Stimulated activated CD4-positive, alpha-beta T cell treated with anti-CD3 and anti-CD28 coated beads, Interleukin-4, amount 100 ng/mL, for 1 hour (primary cell): ENCODE data around the gene CALU.

Experiments used
- DNase-seq: peaks from one replicate; pipeline ENCODE4 v3.0.0-alpha.2; 2020

CALU gene

GRCh38 chr7:128725531-128725930 is 13.6 kb upstream of the CALU start:
- no peak for DNase-seq

DNA sequence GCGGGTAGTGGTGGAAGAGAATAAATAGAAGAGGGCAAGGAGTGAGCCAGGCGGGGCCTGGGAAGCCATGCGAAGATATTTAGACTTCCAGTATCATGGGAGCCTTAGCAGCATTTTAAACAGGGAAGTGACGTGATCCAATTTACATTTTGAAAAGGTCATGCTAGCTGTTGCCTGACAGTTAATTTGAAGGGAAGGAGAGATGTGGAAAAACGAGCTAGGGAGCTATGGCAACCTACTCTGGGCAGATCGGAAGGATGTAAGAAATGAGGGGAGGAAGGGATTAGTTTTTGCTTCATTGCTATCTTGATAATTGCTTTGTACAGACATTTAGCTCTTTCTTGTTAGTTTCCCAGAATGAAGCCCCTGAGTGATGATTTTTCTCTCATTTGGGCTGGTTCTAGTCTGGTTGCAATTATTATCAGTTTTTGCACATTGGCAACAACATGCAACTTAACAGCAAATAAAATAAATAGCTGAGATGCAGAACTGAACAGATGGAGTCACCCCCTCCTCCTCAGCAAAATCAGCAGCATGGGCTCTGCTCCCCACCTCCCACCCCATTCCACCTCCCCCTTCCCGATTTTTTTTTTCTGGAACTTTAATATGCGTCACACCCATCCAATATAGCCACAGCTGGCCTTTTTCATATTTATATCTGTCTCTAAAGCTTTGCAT is 13.0 kb upstream of the CALU start:
- DNase-seq, result no peak

- DNase-seq, result no peak
Observed at GRCh38 chr7:128726737-128727072, 12.5 kb upstream of the CALU start.

DNA sequence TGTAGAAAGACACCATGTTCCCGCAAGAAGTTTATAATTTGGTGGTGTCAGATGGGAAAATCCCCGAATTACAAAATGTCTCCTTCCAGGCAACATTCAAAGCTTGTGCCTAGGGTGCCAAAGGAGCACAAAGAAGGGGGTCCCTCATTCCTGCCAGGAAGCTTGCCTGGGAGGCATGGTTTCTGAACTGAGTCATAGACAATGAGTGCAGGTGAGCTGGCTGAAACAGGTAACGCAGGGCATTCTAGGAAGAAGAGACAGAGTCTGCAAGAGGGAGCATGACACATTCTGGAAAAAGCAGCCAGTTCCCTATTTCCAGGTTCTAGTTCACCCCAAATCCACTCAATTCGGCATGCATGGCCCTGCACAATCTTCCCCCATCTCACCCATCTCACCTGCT is 11.9 kb upstream of the CALU start:
- DNase-seq, result no peak

GRCh38 chr7:128728598-128728997 is 10.6 kb upstream of the CALU start:
- no peak for DNase-seq

- no peak for DNase-seq
Observed at GRCh38 chr7:128729494-128729893, 9.7 kb upstream of the CALU start.

DNA sequence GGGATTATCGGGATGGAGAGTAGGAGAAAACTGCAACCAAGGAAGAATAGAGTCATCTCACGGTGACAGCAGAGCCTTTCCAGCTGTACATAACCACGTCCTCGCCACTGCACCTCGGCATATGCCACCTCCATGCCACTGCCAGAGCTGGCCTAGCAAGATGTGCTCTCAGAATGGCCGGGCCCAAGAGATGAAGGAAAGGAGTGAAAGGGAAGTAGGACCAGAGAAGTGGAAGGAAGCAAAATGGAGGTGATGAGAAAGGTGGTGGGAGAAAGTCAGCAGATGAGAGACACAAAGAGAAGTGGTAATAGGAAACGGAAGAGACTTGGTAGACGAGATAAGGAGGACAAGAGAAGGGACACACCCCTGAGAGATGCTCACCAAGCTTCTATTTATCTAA is 8.0 kb upstream of the CALU start:
- no peak for DNase-seq

- no peak for DNase-seq
Observed at GRCh38 chr7:128732521-128733277, 6.5 kb upstream of the CALU start.

DNA sequence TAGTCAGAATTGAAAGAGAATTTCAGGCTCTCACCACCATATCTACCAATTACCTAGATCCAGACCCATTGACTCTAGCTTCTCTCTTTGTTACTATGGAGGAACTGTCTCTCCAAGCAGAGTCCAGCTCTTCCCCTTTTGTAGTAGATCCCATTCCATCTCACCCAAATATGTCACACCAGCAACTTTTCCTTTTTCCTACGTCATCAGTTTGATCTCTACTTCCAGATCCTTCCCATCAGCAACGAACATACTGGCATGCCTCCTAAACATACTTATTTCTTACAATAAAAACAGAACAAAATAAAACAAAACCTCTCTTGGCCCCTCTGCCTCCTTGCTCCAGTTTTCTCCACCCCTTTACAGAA is 5.9 kb upstream of the CALU start:
- DNase-seq, result no peak

GRCh38 chr7:128734890-128735289 is 4.3 kb upstream of the CALU start:
- no peak for DNase-seq

GRCh38 chr7:128735436-128735835 is 3.7 kb upstream of the CALU start:
- no peak for DNase-seq

GRCh38 chr7:128737441-128737840 is 1.7 kb upstream of the CALU start:
- no peak for DNase-seq

DNA sequence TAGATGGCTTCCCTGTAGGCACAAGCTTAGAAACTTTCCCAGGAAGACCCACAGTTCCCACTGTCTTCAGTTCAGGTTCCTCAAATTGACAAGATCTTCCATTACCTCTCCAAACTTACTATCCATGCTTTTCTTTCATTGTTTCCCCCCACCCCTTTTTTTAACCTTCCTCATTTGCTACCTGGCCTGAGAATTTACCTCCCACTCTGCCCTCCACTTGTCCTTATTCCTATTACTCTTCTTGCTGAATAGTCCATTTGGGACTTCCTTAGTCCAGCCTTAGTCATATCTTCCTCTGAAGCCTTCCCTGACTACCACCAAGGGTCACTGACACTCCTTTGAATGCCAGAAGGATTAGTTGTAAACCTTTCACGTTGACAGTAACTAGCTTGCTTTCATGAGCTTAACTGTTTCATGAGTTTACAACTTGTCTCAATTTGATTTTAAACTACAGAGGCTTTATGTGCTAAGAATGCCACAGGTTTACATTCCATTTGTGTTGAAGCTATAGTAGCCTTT is 1.2 kb upstream of the CALU start:
- DNase-seq, result no peak

DNA sequence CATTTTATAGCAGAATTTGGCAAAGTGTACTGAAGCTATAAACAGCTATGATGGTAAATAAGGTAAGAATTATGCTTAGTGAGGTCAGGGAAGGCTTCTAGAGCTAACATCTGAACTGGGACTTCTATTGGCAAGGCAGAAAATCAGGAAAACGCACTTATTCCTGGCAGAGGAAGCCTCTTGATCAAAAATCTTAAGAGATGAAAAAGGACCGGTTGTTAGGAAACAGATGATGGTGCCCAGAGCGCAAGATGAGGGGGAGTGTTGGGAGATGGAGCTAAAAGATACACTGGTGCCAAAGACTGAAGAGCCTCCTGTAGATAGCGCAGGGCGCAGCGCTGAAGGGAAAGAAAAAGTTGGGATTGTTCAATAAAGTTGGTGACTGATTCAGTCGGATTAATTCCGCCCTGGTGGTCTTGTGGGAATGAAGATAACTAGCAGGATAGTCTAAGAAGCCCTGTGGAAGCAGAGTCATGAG is 550 bp upstream of the CALU start:
- DNase-seq, result no peak

GRCh38 chr7:128739990-128740682 is 977 bp downstream of the CALU start:
- no peak for DNase-seq

DNA sequence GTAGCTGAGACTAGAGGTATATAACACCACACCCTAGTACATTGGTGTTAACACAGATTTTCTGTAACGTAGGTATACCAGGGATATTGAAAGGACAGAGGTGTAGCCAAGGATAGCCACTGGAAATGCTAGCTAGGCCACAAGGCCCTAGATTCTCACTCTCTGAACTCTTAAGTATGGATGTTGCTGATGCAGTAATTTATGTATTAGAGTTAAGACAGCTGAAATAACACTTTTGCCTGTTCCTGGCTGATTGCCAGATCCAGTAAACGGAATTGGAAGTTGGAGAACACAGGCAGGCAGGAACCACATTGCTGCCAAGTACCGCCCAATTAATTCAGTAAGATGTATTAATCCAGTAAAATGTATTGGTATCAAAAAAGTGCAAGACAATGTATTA is 1.8 kb downstream of the CALU start:
- no peak for DNase-seq

DNA sequence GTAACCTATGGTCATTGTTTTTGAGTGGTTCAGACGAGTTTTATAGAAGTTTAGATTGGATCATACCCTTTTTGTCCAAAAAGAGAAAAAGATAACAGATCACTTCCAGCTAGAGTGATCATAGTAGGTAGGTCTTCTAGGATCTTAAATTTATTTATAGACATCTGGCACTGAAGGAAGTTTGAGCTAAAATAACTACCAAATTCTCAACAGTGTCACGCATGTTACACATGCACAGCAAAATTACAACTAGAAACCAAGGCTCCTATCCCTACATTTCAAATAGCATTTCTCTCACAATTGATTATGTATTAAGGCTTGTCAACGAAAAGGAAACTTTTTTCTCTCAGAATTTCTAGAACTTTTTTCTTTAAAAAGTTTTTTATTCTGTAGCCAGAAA is 2.3 kb downstream of the CALU start:
- DNase-seq, result no peak

DNA sequence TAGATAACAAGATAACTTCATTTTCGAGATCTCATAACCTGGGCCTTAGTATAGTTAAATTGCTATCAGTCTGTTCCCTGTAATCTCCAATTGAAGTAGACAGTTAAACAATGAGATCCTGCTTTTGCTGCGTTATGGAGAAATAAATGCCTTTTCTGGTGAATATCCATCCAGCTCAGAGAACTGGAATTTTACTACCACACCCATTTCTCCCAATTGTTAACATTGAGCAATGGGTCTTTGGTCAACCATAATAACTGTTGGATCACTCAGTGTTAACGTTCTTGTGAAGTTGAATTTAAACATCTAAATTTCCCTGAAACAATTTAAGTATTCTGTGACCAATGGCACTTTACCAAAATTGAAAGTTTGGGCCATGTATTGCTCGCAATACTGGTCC is 3.0 kb downstream of the CALU start:
- DNase-seq, result no peak

DNA sequence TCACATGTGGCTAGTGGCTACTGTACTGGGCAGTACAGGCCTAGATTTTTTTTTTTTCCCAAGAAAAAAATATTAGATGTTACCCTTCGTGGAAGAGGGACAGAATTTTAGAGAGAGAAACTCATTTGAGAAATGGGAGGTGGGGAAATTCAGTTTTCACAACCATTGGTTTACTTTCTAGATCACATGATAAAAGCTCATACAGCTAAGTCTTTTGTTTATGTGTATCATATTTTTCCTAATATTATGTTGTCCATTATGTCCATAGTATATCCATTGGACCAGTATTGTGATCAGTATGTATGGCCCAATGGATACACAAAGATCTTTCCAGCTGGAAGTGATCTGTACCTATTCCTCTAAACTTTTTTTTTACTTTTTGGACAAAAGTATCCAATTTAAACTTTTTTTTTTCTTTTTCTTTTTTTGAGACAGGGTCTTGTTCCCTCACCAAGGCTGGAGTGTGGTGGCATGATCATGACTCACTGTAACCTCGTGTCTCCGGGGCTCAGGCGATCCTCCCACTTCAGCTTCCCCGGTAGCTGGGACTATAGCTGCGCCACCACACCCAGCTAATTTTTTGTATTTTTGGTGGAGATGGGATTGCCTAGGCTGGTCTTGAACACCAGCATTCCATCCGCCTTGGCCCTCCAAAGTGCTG is 4.1 kb downstream of the CALU start:
- no peak for DNase-seq

DNA sequence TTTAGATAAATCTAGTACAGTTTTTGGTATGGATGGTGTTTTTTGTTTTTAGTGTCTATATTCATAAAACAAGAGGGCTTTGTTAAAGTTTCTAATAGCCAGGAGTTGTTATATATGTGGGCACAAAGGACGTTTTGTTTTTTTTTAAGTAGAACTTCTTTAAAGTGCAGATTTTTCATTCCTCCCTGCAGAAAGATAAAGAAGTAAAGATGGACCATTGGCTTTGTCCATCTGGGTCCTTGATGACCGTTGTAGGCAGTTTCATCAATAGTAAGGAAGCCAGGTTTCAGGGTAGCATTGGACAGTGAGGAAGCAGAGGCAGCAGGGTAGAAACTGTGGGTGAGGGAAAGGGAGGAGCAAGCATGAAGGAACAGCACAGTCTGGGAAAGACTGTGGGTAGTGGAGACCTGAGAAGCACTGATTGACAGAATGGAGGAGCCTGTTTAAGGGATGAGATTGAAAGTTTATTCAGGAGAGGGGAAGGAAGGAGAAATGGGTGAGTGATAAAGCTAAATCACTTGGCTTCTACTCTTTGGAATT is 5.3 kb downstream of the CALU start:
- no peak for DNase-seq

- no peak for DNase-seq
Observed at GRCh38 chr7:128745706-128746105, 6.5 kb downstream of the CALU start.

DNA sequence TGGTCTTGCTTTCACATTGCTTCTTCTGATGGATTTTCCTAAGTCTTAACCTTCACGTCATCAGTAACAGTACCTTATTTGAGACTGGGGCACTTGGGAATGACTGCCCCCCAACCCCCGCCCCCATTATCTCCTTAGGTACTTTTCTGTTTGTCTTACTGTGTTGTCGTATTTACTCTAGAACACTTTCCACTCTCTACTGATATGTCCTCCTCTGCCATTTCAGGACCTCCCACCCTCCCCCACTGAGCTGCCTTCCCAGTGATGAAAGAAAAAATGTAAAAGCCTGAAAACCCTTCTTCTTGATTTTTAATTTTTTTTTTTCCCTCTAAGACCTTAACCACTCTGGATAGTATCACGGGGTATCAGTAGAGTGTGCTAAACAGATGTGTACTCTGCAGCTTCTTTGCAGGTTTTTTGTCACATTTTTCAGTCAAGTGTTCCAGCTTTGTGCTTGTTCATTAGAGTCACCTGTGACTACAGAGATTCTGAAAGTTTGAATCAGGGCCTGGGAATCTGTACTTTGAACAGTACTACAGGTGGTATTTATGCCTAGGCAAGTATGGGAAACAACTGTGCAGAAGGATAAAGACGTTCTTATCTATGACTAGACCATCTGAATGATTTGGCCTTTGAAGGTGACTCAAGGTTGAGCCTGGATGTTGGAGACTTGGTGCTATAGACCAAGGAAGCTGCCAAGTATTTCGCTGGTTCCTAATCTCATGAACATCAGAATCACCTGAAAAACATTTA is 8.3 kb downstream of the CALU start:
- no peak for DNase-seq
